Uterus (tissue), 4 donors: ENCODE results near the gene GNG7. TPM values are rescaled to one million over a fixed set of nuclear protein-coding genes. Genes with fewer than 3 reads are reported as not detected.

Experiments
- DNase-seq, 2 donors: peaks; one replicate each; pipeline ENCODE4 v3.0.0-alpha.2; 2019 to 2020
- H3K27ac ChIP-seq, 2 donors: fragments of 200-600 bp; sonication (generic); 1 replicate in 1 of 2; 2 replicates in 1 of 2; pipeline ENCODE4 v1.5.1; 2016 to 2018
- H3K27me3 ChIP-seq, 2 donors: fragments of 200-600 bp; sonication (generic); one replicate each; pipeline ENCODE4 v1.5.1; 2018 to 2019; ENCODE audit warnings: control low read depth in 1 of 2
- H3K36me3 ChIP-seq, 2 donors: fragments of 200-600 bp; sonication (generic); one replicate each; pipeline ENCODE4 v1.5.1; 2019; ENCODE audit warnings: control low read depth in 1 of 2
- H3K4me1 ChIP-seq, 2 donors: fragments of 200-600 bp; sonication (generic); one replicate each; pipeline ENCODE4 v1.5.1; 2018 to 2019; ENCODE audit warnings: control low read depth in 1 of 2
- H3K4me3 ChIP-seq, 2 donors: fragments of 200-600 bp; sonication (generic); 1 replicate in 1 of 2; 2 replicates in 1 of 2; pipeline ENCODE4 v1.5.1; 2018 to 2019; ENCODE audit warnings: mild to moderate bottlenecking in 1 of 2
- H3K9me3 ChIP-seq, 2 donors: fragments of 200-600 bp; sonication (generic); one replicate each; pipeline ENCODE4 v1.5.1; 2019; ENCODE audit warnings: control low read depth in 1 of 2
- POLR2A ChIP-seq, 2 donors: fragments of 450-650 bp; IDR thresholded peaks; one replicate each; pipeline ENCODE4 v1.6.1; 2016; ENCODE audit warnings: antibody characterized with exemption in 2 of 2, mild to moderate bottlenecking in 1 of 2, moderate library complexity in 1 of 2
- intact Hi-C: fragments of 100-400 bp; cut with DNase I; formaldehyde crosslinking; loops from one replicate; pipeline ENCODE4 v1.15.1; 2023; ENCODE audit warnings: low total_unique reads
- total RNA-seq, 4 donors: library from RNA; depleted of rRNA in 3 of 4; stranded (reverse); fragments of >200 nt in 3 of 4; gene quantifications; one replicate each; pipeline versions ENCODE4 v1.1.0 to v1.2.4, GENCODE V29; 2014 to 2023
- TF ChIP-seq, protein P1 (sequence below), 4 experiments: fragments of 200-600 bp in 2 of 4; fragments of 450-650 bp in 2 of 4; sonication (generic) in 2 of 4; IDR thresholded peaks; one replicate each; pipeline ENCODE4 v1.5.1; 2016 to 2019; ENCODE audit warnings: antibody characterized with exemption in 4 of 4, mild to moderate bottlenecking in 2 of 4, moderate library complexity in 1 of 4
- donor health status: DM: yes; HTN: yes; CAD: no.

GNG7 gene
- total RNA-seq, result 10 to 100 TPM in 1 of 4 donors, 1 to 10 TPM in 2, under 1 TPM in 1; 0.88 to 11.1 (median 3.2) TPM

DNA sequence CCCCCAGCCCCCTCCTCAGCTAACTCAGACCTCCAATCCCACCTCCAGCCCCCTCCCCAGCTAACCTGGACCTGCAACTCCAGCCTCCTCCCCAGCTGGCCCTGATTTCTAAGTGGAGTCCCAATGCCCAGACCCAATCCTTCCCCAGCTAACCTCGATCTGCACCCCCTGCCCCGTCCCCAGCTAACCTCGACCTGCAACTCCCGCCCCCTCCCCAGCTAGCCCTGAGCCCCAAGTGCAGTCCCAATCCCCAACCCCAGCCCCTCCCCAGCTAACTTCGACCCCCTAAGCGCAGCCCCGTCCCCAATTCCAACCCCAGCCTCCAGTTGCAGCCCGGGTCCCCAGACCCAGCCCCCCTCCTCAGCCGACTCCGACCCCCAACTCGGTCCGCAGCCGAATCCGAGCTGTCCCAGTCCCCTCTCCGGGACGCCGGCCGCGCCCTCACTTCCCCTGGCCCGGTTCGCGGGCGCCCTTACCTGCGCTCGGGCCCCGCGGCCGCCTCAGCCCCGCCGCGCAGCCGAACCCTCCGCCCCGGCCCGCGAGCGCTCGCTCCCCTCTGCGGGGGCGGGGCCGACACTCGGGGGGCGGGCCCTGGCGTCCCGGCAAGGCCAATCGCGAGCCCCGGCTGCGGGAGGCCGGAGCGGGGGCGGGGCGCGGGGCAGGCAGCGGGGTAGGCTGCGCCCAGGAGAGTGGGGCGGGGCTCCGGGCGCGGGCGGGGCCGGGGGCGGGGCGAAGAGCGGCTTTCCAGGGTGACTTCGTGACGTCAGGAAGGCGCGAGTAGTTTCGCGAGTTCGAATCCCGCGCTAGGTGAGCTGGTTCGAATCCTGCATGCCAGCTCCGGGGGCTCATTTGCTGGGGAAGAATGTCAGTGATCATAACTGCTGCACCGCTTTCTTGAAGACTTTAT lies at the start of gene GNG7:
Gene GNG7, minus strand, starts transcription at position 525 of the 907 bp plus-strand sequence. CDS start 182,006 bp downstream, outside the sequence.
- peak within 1 kb of the TSS; percentile 62 to 71 for H3K27ac ChIP-seq
- H3K4me3 ChIP-seq, result peak within 1 kb of the TSS; percentile 47 to 94

DNA sequence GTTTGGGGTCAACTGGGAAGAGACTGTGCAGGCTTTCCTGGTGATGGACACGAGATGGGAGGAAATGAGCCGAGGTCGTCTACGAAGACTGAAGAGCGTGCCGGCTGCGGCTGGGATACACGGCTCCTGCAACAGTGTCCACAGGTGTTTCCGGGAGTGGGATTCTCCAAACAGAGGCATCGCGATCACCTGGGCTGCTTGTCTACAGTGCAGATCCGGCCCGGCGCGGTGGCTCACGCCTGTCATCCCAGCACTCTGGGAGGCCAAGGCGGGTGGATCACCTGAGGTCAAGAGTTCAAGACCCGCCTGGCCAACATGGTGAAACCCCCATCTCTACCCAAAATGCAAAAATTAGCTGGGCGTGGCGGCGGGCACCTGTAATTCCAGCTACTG lies 48.9 kb upstream of the GNG7 start:
- intact Hi-C loops, result loop anchor here (10.0 kb wide), 1 partner anchor 107 kb away; no protein-coding TSS in a partner anchor

More for the DNA sequence above, at the start of gene GNG7:
- intact Hi-C loops, result no loop called here
- Histone ChIP-seq H3K4me1 (peaks cover 0 to 8% of the 10 kb centered on the region in 2 donors), H3K36me3 (no peaks in the 10 kb centered on the region), H3K27me3 (no peaks in the 10 kb centered on the region), H3K9me3 (no peaks in the 10 kb centered on the region)
- peak; percentile 91 to 92 for DNase-seq
- TF ChIP-seq, protein P1, sequence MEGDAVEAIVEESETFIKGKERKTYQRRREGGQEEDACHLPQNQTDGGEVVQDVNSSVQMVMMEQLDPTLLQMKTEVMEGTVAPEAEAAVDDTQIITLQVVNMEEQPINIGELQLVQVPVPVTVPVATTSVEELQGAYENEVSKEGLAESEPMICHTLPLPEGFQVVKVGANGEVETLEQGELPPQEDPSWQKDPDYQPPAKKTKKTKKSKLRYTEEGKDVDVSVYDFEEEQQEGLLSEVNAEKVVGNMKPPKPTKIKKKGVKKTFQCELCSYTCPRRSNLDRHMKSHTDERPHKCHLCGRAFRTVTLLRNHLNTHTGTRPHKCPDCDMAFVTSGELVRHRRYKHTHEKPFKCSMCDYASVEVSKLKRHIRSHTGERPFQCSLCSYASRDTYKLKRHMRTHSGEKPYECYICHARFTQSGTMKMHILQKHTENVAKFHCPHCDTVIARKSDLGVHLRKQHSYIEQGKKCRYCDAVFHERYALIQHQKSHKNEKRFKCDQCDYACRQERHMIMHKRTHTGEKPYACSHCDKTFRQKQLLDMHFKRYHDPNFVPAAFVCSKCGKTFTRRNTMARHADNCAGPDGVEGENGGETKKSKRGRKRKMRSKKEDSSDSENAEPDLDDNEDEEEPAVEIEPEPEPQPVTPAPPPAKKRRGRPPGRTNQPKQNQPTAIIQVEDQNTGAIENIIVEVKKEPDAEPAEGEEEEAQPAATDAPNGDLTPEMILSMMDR (IDR thresholded peaks at IDR 0.05), result no peak
- TF ChIP-seq POLR2A (IDR thresholded peaks at IDR 0.05), result peak; percentile 62 to 74

DNA sequence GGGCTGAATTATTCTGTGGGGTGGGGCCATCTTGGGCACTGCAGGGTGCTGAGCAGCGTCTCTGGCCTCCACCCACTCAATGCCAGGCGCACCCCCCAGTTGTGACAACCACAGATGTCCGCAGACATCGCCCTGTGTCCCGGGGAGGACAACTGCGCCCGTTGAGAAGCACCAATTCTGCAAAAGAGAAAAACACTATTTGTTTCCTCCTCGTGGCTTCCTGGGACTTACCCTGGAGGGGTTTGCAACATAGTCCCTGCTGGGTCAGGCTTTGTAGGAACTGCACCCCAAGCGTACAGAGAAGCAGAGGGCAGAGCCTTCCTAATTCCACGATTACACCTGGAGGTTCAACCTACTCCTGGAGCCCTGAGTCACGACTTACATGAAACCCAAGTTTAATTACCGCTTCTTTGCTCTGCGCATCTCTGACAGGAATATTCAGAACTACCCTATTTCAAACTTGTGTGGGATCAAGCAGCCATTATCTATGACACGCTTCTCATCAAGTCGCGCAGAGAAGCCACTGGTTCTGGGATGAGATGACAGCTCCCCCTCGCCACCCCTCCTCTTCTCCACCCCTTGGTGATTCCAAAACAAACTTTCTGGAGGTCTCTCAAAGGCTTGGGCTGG lies 48.4 kb upstream of the GNG7 start:
- no peaks in the 10 kb centered on the region for H3K4me1 ChIP-seq
- H3K27me3 ChIP-seq, result no peaks in the 10 kb centered on the region
- TF ChIP-seq POLR2A (IDR thresholded peaks at IDR 0.05), result no peak
- TF ChIP-seq, protein P1 (IDR thresholded peaks at IDR 0.05), result no peak
- intact Hi-C loops, result loop anchor here (10.0 kb wide), 1 partner anchor 106 kb away; no protein-coding TSS in a partner anchor
- H3K36me3 ChIP-seq, result no peaks in the 10 kb centered on the region
- H3K9me3 ChIP-seq, result no peaks in the 10 kb centered on the region
- no peak for DNase-seq
- H3K4me3 ChIP-seq, result no peak overlapping the region
- no peak overlapping the region for H3K27ac ChIP-seq

More for the DNA sequence above, 48.9 kb upstream of the GNG7 start:
- Histone ChIP-seq H3K27ac (no peak overlapping the region), H3K27me3 (no peaks in the 10 kb centered on the region), H3K36me3 (no peaks in the 10 kb centered on the region), H3K4me3 (no peak overlapping the region), H3K9me3 (no peaks in the 10 kb centered on the region), H3K4me1 (no peaks in the 10 kb centered on the region)
- DNase-seq, result no peak
- no peak for TF ChIP-seq POLR2A (IDR thresholded peaks at IDR 0.05)
- TF ChIP-seq, protein P1 (IDR thresholded peaks at IDR 0.05), result no peak

DNA sequence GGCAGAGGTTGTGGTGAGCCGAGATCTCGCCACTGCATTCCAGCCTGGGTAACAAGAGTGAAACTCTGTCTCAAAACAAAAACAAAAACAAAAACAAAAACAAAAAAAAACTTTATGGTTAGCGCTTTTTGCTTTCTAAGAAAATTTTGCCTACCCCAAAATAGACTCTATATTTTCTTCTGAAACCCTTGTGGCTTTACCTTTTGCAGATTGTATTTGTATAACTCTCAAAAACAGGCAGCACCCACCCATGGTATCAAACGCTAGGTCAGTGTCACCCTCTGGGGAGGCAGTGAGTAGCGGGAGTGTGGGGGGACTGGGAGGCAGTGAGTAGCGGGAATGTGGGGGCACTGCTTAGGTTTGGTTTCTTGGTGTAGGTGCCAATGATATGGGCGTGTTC lies 44.9 kb upstream of the GNG7 start:
- Histone ChIP-seq H3K9me3 (no peaks in the 10 kb centered on the region), H3K4me3 (no peak overlapping the region), H3K4me1 (no peaks in the 10 kb centered on the region), H3K36me3 (no peaks in the 10 kb centered on the region), H3K27me3 (no peaks in the 10 kb centered on the region), H3K27ac (no peak overlapping the region)
- no peak for DNase-seq
- no peak for TF ChIP-seq POLR2A (IDR thresholded peaks at IDR 0.05)
- TF ChIP-seq, protein P1 (IDR thresholded peaks at IDR 0.05), result no peak
- intact Hi-C loops, result no loop called here

DNA sequence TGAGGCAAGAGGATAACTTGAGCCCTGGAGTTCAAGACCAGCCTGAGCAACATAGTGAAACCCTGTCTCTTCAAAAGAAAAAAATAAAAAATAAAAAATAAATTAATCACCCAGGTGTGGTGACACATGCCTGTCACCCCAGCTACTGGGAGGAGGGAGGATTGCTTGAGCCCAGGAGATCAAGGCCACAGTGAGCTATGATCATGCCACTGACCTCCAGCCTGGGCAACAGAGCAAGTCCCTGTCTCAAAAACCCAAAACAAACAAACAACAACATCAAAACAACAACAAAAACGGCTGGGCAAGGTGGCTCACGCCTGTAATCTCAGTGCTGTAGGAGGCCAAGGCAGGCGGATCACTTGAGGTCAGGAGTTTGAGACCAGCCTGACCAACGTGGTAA lies 41.6 kb upstream of the GNG7 start:
- no peak for TF ChIP-seq POLR2A (IDR thresholded peaks at IDR 0.05)
- TF ChIP-seq, protein P1 (IDR thresholded peaks at IDR 0.05), result no peak
- Histone ChIP-seq H3K36me3 (no peaks in the 10 kb centered on the region), H3K4me1 (no peaks in the 10 kb centered on the region), H3K27me3 (no peaks in the 10 kb centered on the region), H3K9me3 (no peaks in the 10 kb centered on the region), H3K27ac (no peak overlapping the region), H3K4me3 (no peak overlapping the region)
- DNase-seq, result no peak
- intact Hi-C loops, result no loop called here
